ENCODE measurements around the gene SH3RF3.

DNA sequence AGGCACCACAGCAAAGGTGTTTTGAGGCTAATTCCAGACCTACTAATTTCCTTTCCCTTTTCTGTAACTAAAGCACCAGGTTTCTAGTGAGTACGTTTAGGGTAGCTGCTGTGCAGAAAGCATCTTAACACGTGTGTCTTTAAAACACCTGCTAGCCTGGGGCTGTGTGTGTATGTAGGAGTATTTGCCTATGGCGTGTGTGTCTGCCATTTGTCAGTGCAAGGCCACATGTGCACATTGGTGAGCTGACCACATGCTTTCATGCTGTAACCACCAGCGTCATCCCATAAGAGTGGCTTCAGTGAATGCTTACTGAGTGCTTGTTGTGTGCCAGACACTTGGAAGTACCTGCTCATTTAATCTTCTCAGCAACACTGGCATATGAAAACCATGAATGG is 243.2 kb downstream of the SH3RF3 start:
- TF ChIP-seq, protein P1, sequence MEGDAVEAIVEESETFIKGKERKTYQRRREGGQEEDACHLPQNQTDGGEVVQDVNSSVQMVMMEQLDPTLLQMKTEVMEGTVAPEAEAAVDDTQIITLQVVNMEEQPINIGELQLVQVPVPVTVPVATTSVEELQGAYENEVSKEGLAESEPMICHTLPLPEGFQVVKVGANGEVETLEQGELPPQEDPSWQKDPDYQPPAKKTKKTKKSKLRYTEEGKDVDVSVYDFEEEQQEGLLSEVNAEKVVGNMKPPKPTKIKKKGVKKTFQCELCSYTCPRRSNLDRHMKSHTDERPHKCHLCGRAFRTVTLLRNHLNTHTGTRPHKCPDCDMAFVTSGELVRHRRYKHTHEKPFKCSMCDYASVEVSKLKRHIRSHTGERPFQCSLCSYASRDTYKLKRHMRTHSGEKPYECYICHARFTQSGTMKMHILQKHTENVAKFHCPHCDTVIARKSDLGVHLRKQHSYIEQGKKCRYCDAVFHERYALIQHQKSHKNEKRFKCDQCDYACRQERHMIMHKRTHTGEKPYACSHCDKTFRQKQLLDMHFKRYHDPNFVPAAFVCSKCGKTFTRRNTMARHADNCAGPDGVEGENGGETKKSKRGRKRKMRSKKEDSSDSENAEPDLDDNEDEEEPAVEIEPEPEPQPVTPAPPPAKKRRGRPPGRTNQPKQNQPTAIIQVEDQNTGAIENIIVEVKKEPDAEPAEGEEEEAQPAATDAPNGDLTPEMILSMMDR (IDR thresholded peaks at IDR 0.05): no peak
- TF ChIP-seq POLR2A (IDR thresholded peaks at IDR 0.05): no peak
